SK-N-SH treated with all-trans-retinoic acid at 6 μM for 48 hours (cell line): ENCODE measurements around the gene RNASEH1.

ENCODE experiments used
- CSRNP3 ChIP-seq: fragments of 250-450 bp; sonication (Bioruptor Pico); IDR thresholded peaks from 2 replicates; pipeline ENCODE4 v1.5.1; 2021; ENCODE audit warnings: mild to moderate bottlenecking, moderate library complexity
- PATZ1 ChIP-seq: fragments of 250-450 bp; sonication (Bioruptor Pico); IDR thresholded peaks from 2 replicates; pipeline ENCODE4 v1.8.0; 2020; ENCODE audit warnings: mild to moderate bottlenecking, moderate library complexity, borderline replicate concordance
- POU6F1 ChIP-seq: fragments of 250-450 bp; sonication (Bioruptor Pico); IDR thresholded peaks from 2 replicates; pipeline ENCODE4 v1.8.0; 2021; ENCODE audit warnings: low read depth, mild to moderate bottlenecking, moderate library complexity, borderline replicate concordance
- RARB ChIP-seq: fragments of 250-450 bp; sonication (Bioruptor Pico); IDR thresholded peaks from 2 replicates; pipeline ENCODE4 v1.8.0; 2021; ENCODE audit warnings: mild to moderate bottlenecking, moderate library complexity
- TCF4 ChIP-seq: fragments of 250-450 bp; sonication (Bioruptor Pico); IDR thresholded peaks from 2 replicates; pipeline ENCODE4 v1.8.0; 2021; ENCODE audit warnings: mild to moderate bottlenecking, moderate library complexity, borderline replicate concordance
- ZC3H10 ChIP-seq: fragments of 250-450 bp; sonication (Bioruptor Pico); IDR thresholded peaks from 2 replicates; pipeline ENCODE4 v1.5.1; 2021; ENCODE audit warnings: mild to moderate bottlenecking, moderate library complexity
- ZFP3 ChIP-seq: fragments of 250-450 bp; sonication (Bioruptor Pico); IDR thresholded peaks from 2 replicates; pipeline ENCODE4 v1.5.0; 2020; ENCODE audit warnings: mild to moderate bottlenecking, moderate library complexity
- ZFP30 ChIP-seq: fragments of 450-650 bp; formaldehyde crosslinking; IDR thresholded peaks from 2 replicates; pipeline ENCODE4 v1.5.0; 2022; ENCODE audit warnings: mild to moderate bottlenecking, moderate library complexity
- ZNF565 ChIP-seq: fragments of 450-650 bp; formaldehyde crosslinking; conservative IDR thresholded peaks from 2 replicates; pipeline ENCODE4 v1.5.0; 2020; ENCODE audit warnings: low read depth, mild to moderate bottlenecking, moderate library complexity
- ZNF70 ChIP-seq: fragments of 450-650 bp; formaldehyde crosslinking; IDR thresholded peaks from 2 replicates; pipeline ENCODE4 v1.5.0; 2020; ENCODE audit warnings: mild to moderate bottlenecking, moderate library complexity

- no peak for TF ChIP-seq TCF4 (CRISPR knock-in tag)
- TF ChIP-seq RARB = no peak
- no peak for TF ChIP-seq ZNF565
- no peak for TF ChIP-seq PATZ1 (CRISPR knock-in tag)
- TF ChIP-seq POU6F1 = no peak
- no peak for TF ChIP-seq CSRNP3 (CRISPR knock-in tag)
- no peak for TF ChIP-seq ZC3H10 (CRISPR knock-in tag)
- no peak for TF ChIP-seq ZFP3 (CRISPR knock-in tag)
- TF ChIP-seq ZFP30 = no peak
- TF ChIP-seq ZNF70 (CRISPR knock-in tag) = no peak
These were observed 37.3 kb upstream of the RNASEH1 start for GRCh38 chr2:3595404-3595803.
